OCI-LY7 (cell line): Measurements from ENCODE around the gene CCNF. TPM values are rescaled to one million over a fixed set of nuclear protein-coding genes. Genes with fewer than 3 reads are reported as not detected.

Experiments used
- BruUV-seq: library from RNA; stranded (reverse); fragments of 400-500 nt; replicated peaks from 2 replicates; lab custom pipeline; 2021; lab: Mats Ljungman, UMichigan
- CTCF ChIA-PET: fragments of 300-600 bp; sonication (Branson Sonifier 250); formaldehyde crosslinking; loops from one replicate; lab custom pipeline; 2022; ENCODE audit warnings: antibody characterized with exemption; ENCODE audit not compliant: unreplicated experiment; lab: Charles Lee
- POLR2A ChIA-PET: fragments of 300-600 bp; sonication (Branson Sonifier 250); formaldehyde crosslinking; loops from one replicate; lab custom pipeline; 2022; ENCODE audit warnings: antibody characterized with exemption; lab: Charles Lee
- DNase-seq: peaks from one replicate; pipeline ENCODE4 v3.0.0-alpha.2; 2015; ENCODE audit warnings: low spot score
- H2AFZ ChIP-seq: fragments of 200-600 bp; sonication (generic), shearing (Covaris generic); 2 replicates; pipeline ENCODE4 v1.6.1; 2014; ENCODE audit warnings: mild to moderate bottlenecking, antibody characterized with exemption, low read length, moderate library complexity
- H3K27ac ChIP-seq: fragments of 200-600 bp; sonication (generic); 2 replicates; pipeline ENCODE4 v1.5.1; 2014; ENCODE audit warnings: mixed run types, low read depth, mild to moderate bottlenecking, moderate library complexity, low read length, inconsistent platforms; ENCODE audit not compliant: poor library complexity, severe bottlenecking
- H3K36me3 ChIP-seq: fragments of 200-600 bp; sonication (generic); 2 replicates; pipeline ENCODE4 v1.6.1; 2014; ENCODE audit warnings: mild to moderate bottlenecking, antibody characterized with exemption, low read length, moderate library complexity, mixed read lengths; ENCODE audit not compliant: insufficient read depth
- H3K4me1 ChIP-seq: fragments of 200-600 bp; sonication (generic); 2 replicates; pipeline ENCODE4 v1.5.1; 2014; ENCODE audit warnings: mild to moderate bottlenecking, low read length; ENCODE audit not compliant: insufficient read depth, poor library complexity, severe bottlenecking
- H3K4me2 ChIP-seq: fragments of 200-600 bp; sonication (generic); 2 replicates; pipeline ENCODE4 v1.6.1; 2014; ENCODE audit warnings: mild to moderate bottlenecking, low read length
- H3K4me3 ChIP-seq: fragments of 200-600 bp; sonication (generic); 2 replicates; pipeline ENCODE4 v1.5.1; 2014; ENCODE audit warnings: mild to moderate bottlenecking, low read depth, low read length; ENCODE audit not compliant: poor library complexity, severe bottlenecking
- H3K79me2 ChIP-seq: fragments of 200-600 bp; sonication (generic); 2 replicates; pipeline ENCODE4 v1.6.1; 2016; ENCODE audit warnings: low read depth, mild to moderate bottlenecking, low read length, moderate library complexity, mixed read lengths; ENCODE audit not compliant: insufficient read depth
- H3K9me2 ChIP-seq: fragments of 200-600 bp; sonication (generic); 2 replicates; pipeline ENCODE4 v1.6.1; 2016; ENCODE audit warnings: mild to moderate bottlenecking, low read length, mixed read lengths; ENCODE audit not compliant: insufficient read depth
- H3K9me3 ChIP-seq: fragments of 200-600 bp; sonication (generic); 2 replicates; pipeline ENCODE4 v1.6.1; 2014; ENCODE audit warnings: mild to moderate bottlenecking, mixed run types, low read length, mixed read lengths
- H4K20me1 ChIP-seq: fragments of 200-600 bp; sonication (generic); 2 replicates; pipeline ENCODE4 v1.6.1; 2014; ENCODE audit warnings: mild to moderate bottlenecking, antibody characterized with exemption, low read length, moderate library complexity, mixed read lengths; ENCODE audit not compliant: insufficient read depth
- CTCF ChIP-seq: fragments of 200-600 bp; sonication (generic); conservative IDR thresholded peaks from 2 replicates; pipeline ENCODE4 v1.5.1; 2014; ENCODE audit warnings: mild to moderate bottlenecking, antibody characterized with exemption, low read length, moderate library complexity, mixed read lengths
- EZH2phosphoT487 ChIP-seq: fragments of 200-600 bp; sonication (generic); IDR thresholded peaks from 2 replicates; pipeline ENCODE4 v1.6.1; 2018; ENCODE audit warnings: low read depth, borderline replicate concordance, mild to moderate bottlenecking, mixed run types, antibody characterized with exemption, low read length, moderate library complexity, mixed read lengths
- intact Hi-C: fragments of 100-400 bp; cut with micrococcal nuclease; formaldehyde crosslinking; loops from one replicate; pipeline ENCODE4 v1.10.0; 2022; ENCODE audit not compliant: unreplicated experiment
- total RNA-seq, 2 experiments: library from RNA; depleted of rRNA in 1 of 2; stranded (reverse); fragments of >200 nt in 1 of 2; shearing (Covaris generic) in 1 of 2; gene quantifications; 2 replicates each; pipeline ENCODE4 v1.2.3, GENCODE V29; 2014 to 2022

Gene CCNF
- total RNA-seq, 2 experiments from 2014 or later = 82.1 to 83.3 TPM

- peak; percentile 51 for DNase-seq
- 0 out of 2 replicates have a peak overlapping the region, but pooled peaks have one; percentile 40 for H2AFZ ChIP-seq
Measured at GRCh38 chr16:2428051-2428783, 1.0 kb upstream of the CCNF start.

GRCh38 chr16:2428784-2429033 lies 538 bp upstream of the CCNF start:
- Histone ChIP-seq H3K9me2 (no peaks in the 10 kb centered on the region), H3K4me1 (peaks cover 26% of the 10 kb centered on the region), H3K27ac (peak overlapping the region; percentile 60), H3K9me3 (no peaks in the 10 kb centered on the region), H2AFZ (0 out of 2 replicates have a peak overlapping the region, but pooled peaks have one; percentile 40), H3K79me2 (peaks cover 36% of the 10 kb centered on the region), H3K4me2 (peak overlapping the region; percentile 78), H3K36me3 (peaks cover 34% of the 10 kb centered on the region), H3K4me3 (peak overlapping the region; percentile 87), H4K20me1 (peaks cover 17% of the 10 kb centered on the region)
- no TSS peak for BruUV-seq
- intact Hi-C loops = loop anchor here (10.0 kb wide), 1 partner anchor 274 kb away; the partner anchor contains the start of gene TRAF7
- POLR2A ChIA-PET = no interaction called here
- no peak for DNase-seq
- CTCF ChIA-PET = no interaction called here
- TF ChIP-seq CTCF (peak; percentile 35; the same call in 1 of the 2 replicates), EZH2phosphoT487 (no peak)

More at GRCh38 chr16:2428051-2428783, 1.0 kb upstream of the CCNF start:
- no peak for TF ChIP-seq EZH2phosphoT487
- TF ChIP-seq CTCF = peak; percentile 46
- H3K27ac ChIP-seq = peak overlapping the region; percentile 60
- ChIA-PET POLR2A (no interaction called here), CTCF (no interaction called here)
- H3K4me3 ChIP-seq = peak overlapping the region; percentile 87
- peaks cover 17% of the 10 kb centered on the region for H4K20me1 ChIP-seq
- H3K79me2 ChIP-seq = peaks cover 36% of the 10 kb centered on the region
- peaks cover 26% of the 10 kb centered on the region for H3K4me1 ChIP-seq
- TSS peak; percentile 83 for BruUV-seq
- no peaks in the 10 kb centered on the region for H3K9me3 ChIP-seq
- H3K4me2 ChIP-seq = peak overlapping the region; percentile 78
- H3K36me3 ChIP-seq = peaks cover 29% of the 10 kb centered on the region
- no peaks in the 10 kb centered on the region for H3K9me2 ChIP-seq
- intact Hi-C loops = loop anchor here (10.0 kb wide), 1 partner anchor 273 kb away; the partner anchor contains the start of gene TRAF7
